Neural cell (in vitro differentiated cells): ENCODE measurements around the gene RFX7.

Source experiments
- EP300 ChIP-seq: fragments of 450-650 bp; conservative IDR thresholded peaks from 2 replicates; pipeline ENCODE4 v1.6.1; 2014; ENCODE audit warnings: antibody characterized with exemption, mild to moderate bottlenecking, moderate library complexity; ENCODE audit not compliant: poor library complexity, severe bottlenecking
- EZH2 ChIP-seq: fragments of 200-600, 300-800 bp; shearing (Covaris generic), sonication (generic); IDR thresholded peaks from 2 replicates; pipeline ENCODE4 v1.6.1; 2014; ENCODE audit warnings: antibody characterized with exemption, low read length, borderline replicate concordance, mild to moderate bottlenecking; ENCODE audit not compliant: insufficient read depth, poor library complexity, severe bottlenecking
- POLR2AphosphoS5 ChIP-seq: IDR thresholded peaks from 2 replicates; pipeline ENCODE4 v1.6.1; 2012
- RAD21 ChIP-seq: fragments of 450-650 bp; conservative IDR thresholded peaks from 2 replicates; pipeline ENCODE4 v1.6.1; 2014; ENCODE audit warnings: antibody characterized with exemption, mild to moderate bottlenecking, moderate library complexity
- SMC3 ChIP-seq: fragments of 450-650 bp; conservative IDR thresholded peaks from 2 replicates; pipeline ENCODE4 v1.6.1; 2014; ENCODE audit warnings: antibody characterized with exemption, mild to moderate bottlenecking, moderate library complexity; ENCODE audit not compliant: poor library complexity
- TAF1 ChIP-seq: IDR thresholded peaks from 2 replicates; pipeline ENCODE4 v1.6.1; 2012; ENCODE audit warnings: low read depth
- TF ChIP-seq, protein P1 (sequence below): IDR thresholded peaks from 2 replicates; pipeline ENCODE4 v1.6.1; 2012; ENCODE audit warnings: borderline replicate concordance
- TF ChIP-seq, protein P2 (sequence below): fragments of 450-650 bp; IDR thresholded peaks from 2 replicates; pipeline ENCODE4 v1.5.1; 2014; ENCODE audit warnings: antibody characterized with exemption, mild to moderate bottlenecking, moderate library complexity; ENCODE audit not compliant: poor library complexity, severe bottlenecking

DNA sequence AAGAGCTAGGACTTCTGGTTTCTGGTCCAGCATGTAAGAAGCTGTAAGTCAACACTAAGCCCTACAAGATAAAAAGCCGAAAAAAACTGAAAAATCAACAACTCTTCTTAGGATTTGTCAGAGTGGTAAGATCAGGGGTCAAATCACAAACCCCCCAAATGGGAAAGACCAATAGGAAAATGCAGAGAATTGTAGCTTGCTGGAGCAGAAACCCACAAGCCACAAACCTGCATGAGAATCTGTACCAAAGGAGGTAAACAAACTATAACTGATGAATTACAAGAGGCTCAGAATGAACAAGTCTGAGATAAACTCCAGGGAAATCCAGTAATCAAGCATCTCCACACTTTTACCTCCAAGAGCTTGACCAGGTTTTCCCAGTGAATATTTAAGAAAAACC, 36.0 kb downstream of the RFX7 start:
- TF ChIP-seq, protein P1, sequence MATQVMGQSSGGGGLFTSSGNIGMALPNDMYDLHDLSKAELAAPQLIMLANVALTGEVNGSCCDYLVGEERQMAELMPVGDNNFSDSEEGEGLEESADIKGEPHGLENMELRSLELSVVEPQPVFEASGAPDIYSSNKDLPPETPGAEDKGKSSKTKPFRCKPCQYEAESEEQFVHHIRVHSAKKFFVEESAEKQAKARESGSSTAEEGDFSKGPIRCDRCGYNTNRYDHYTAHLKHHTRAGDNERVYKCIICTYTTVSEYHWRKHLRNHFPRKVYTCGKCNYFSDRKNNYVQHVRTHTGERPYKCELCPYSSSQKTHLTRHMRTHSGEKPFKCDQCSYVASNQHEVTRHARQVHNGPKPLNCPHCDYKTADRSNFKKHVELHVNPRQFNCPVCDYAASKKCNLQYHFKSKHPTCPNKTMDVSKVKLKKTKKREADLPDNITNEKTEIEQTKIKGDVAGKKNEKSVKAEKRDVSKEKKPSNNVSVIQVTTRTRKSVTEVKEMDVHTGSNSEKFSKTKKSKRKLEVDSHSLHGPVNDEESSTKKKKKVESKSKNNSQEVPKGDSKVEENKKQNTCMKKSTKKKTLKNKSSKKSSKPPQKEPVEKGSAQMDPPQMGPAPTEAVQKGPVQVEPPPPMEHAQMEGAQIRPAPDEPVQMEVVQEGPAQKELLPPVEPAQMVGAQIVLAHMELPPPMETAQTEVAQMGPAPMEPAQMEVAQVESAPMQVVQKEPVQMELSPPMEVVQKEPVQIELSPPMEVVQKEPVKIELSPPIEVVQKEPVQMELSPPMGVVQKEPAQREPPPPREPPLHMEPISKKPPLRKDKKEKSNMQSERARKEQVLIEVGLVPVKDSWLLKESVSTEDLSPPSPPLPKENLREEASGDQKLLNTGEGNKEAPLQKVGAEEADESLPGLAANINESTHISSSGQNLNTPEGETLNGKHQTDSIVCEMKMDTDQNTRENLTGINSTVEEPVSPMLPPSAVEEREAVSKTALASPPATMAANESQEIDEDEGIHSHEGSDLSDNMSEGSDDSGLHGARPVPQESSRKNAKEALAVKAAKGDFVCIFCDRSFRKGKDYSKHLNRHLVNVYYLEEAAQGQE, result no peak
- TF ChIP-seq, protein P2, sequence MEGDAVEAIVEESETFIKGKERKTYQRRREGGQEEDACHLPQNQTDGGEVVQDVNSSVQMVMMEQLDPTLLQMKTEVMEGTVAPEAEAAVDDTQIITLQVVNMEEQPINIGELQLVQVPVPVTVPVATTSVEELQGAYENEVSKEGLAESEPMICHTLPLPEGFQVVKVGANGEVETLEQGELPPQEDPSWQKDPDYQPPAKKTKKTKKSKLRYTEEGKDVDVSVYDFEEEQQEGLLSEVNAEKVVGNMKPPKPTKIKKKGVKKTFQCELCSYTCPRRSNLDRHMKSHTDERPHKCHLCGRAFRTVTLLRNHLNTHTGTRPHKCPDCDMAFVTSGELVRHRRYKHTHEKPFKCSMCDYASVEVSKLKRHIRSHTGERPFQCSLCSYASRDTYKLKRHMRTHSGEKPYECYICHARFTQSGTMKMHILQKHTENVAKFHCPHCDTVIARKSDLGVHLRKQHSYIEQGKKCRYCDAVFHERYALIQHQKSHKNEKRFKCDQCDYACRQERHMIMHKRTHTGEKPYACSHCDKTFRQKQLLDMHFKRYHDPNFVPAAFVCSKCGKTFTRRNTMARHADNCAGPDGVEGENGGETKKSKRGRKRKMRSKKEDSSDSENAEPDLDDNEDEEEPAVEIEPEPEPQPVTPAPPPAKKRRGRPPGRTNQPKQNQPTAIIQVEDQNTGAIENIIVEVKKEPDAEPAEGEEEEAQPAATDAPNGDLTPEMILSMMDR, result no peak
- TF ChIP-seq EZH2, result no peak
- TF ChIP-seq TAF1, result no peak
- TF ChIP-seq POLR2AphosphoS5, result no peak
- no peak for TF ChIP-seq EP300
- no peak for TF ChIP-seq SMC3
- no peak for TF ChIP-seq RAD21
